HepG2 (cell line): ENCODE measurements around the gene MTA1. TPM values are rescaled to one million over a fixed set of nuclear protein-coding genes. Genes with fewer than 3 reads are reported as not detected.
A peak's percentile ranks its signal among the peaks of the same experiment; 100 is the strongest.

Source experiments
- ASH2L ChIP-seq: fragments of 300-600, 200-600 bp; sonication (generic); IDR thresholded peaks from 2 replicates; pipeline ENCODE4 v1.7.0; 2017; ENCODE audit warnings: low read depth, mild to moderate bottlenecking, moderate library complexity, mixed read lengths, low read length; ENCODE audit not compliant: insufficient read length
- BHLHE40 ChIP-seq: IDR thresholded peaks from 2 replicates; pipeline ENCODE4 v1.6.1; 2011; ENCODE audit warnings: low read length, improper control_type of control experiment
- CBX5 ChIP-seq: sonication (generic); formaldehyde crosslinking; IDR thresholded peaks from 2 replicates; pipeline ENCODE4 v1.4.0; 2020; ENCODE audit warnings: missing genetic modification reagents, borderline replicate concordance
- JUN ChIP-seq: sonication (generic); formaldehyde crosslinking; IDR thresholded peaks from 2 replicates; pipeline ENCODE4 v1.4.0; 2020; ENCODE audit warnings: mild to moderate bottlenecking, missing genetic modification reagents
- NKX3-1 ChIP-seq: sonication (generic); formaldehyde crosslinking; IDR thresholded peaks from 2 replicates; pipeline ENCODE4 v1.5.0; 2020; ENCODE audit warnings: missing genetic modification reagents
- RAD51 ChIP-seq: fragments of 450-650 bp; IDR thresholded peaks from 2 replicates; pipeline ENCODE4 v1.6.1; 2016; ENCODE audit warnings: borderline replicate concordance
- SAP130 ChIP-seq: IDR thresholded peaks from 2 replicates; pipeline ENCODE4 v1.6.1; 2016; ENCODE audit warnings: low read depth
- SOX6 ChIP-seq, 2 experiments: fragments of 450-650 bp in 1 of 2; sonication (generic) in 1 of 2; formaldehyde crosslinking in 1 of 2; IDR thresholded peaks; 2 replicates each; pipeline versions ENCODE4 v1.4.0 to v1.6.1; 2017 to 2020; ENCODE audit warnings: antibody characterized with exemption in 1 of 2, mild to moderate bottlenecking in 1 of 2, missing genetic modification reagents in 1 of 2
- SPEN ChIP-seq: sonication (generic); formaldehyde crosslinking; IDR thresholded peaks from 2 replicates; pipeline ENCODE4 v1.5.1; 2020; ENCODE audit warnings: low read depth, mild to moderate bottlenecking, missing genetic modification reagents
- UBTF ChIP-seq: sonication (generic); formaldehyde crosslinking; IDR thresholded peaks from 2 replicates; pipeline ENCODE4 v1.4.0; 2020; ENCODE audit warnings: mild to moderate bottlenecking, missing genetic modification reagents
- ZBTB10 ChIP-seq: sonication (generic); formaldehyde crosslinking; IDR thresholded peaks from 2 replicates; pipeline ENCODE4 v1.4.0; 2020; ENCODE audit warnings: missing genetic modification reagents, borderline replicate concordance
- ZNF280B ChIP-seq: sonication (generic); formaldehyde crosslinking; IDR thresholded peaks from 2 replicates; pipeline ENCODE4 v1.5.0; 2020; ENCODE audit warnings: missing genetic modification reagents, mild to moderate bottlenecking, borderline replicate concordance
- ZNF329 ChIP-seq: sonication (generic); formaldehyde crosslinking; IDR thresholded peaks from 2 replicates; pipeline ENCODE4 v1.9.0; 2021; ENCODE audit warnings: low read depth, mild to moderate bottlenecking, missing genetic modification reagents
- ZNF441 ChIP-seq: sonication (generic); formaldehyde crosslinking; IDR thresholded peaks from 2 replicates; pipeline ENCODE4 v1.7.0; 2021; ENCODE audit warnings: missing genetic modification reagents, borderline replicate concordance
- ZNF468 ChIP-seq: sonication (generic); formaldehyde crosslinking; IDR thresholded peaks from 2 replicates; pipeline ENCODE4 v1.8.0; 2022; ENCODE audit warnings: mild to moderate bottlenecking, moderate library complexity, missing genetic modification reagents
- ZNF512 ChIP-seq: sonication (generic); formaldehyde crosslinking; IDR thresholded peaks from 2 replicates; pipeline ENCODE4 v1.4.0; 2020; ENCODE audit warnings: mild to moderate bottlenecking, missing genetic modification reagents
- ZNF678 ChIP-seq: sonication (generic); formaldehyde crosslinking; IDR thresholded peaks from 2 replicates; pipeline ENCODE4 v1.4.0; 2020; ENCODE audit warnings: mild to moderate bottlenecking, missing genetic modification reagents
- ZUFSP ChIP-seq: sonication (generic); formaldehyde crosslinking; IDR thresholded peaks from 2 replicates; pipeline ENCODE4 v1.9.0; 2021; ENCODE audit warnings: missing genetic modification reagents, mild to moderate bottlenecking, borderline replicate concordance
- polyA plus RNA-seq, 8 experiments: library from polyadenylated mRNA; depleted of rRNA in 3 of 8; stranded (reverse) in 7 of 8; unstranded in 1 of 8; fragments of >200 nt; fragmentation: Illumina TruSeq in 4 of 8; extraction: Trizol in 4 of 8; gene quantifications; 2 replicates each; pipeline versions ENCODE4 v1.2.1 to v1.2.3, GENCODE V29; 2011 to 2016; ENCODE audit warnings: low read depth in 4 of 8, missing spikeins in 1 of 8, mixed read lengths in 1 of 8; ENCODE audit not compliant: insufficient read depth in 1 of 8
- total RNA-seq, 5 experiments: library from RNA; depleted of rRNA; stranded (reverse); fragments of >200 nt; fragmentation: Illumina TruSeq; extraction: Trizol; gene quantifications; 2 replicates each; pipeline ENCODE4 v1.2.3, GENCODE V29; 2016; ENCODE audit warnings: low read depth in 1 of 5

The MTA1 gene
- total and polyA plus RNA-seq, 2 of the 13 experiments (the other 11 are each of a cell fraction or from before 2014, with no cell fraction given), result 35.2 to 85.8 TPM

GRCh38 chr14:105484069-105484996 is 64.7 kb downstream of the MTA1 start (continued):
- TF ChIP-seq ZUFSP, result no peak
- peak; percentile 14; the same call in 1 of the 2 replicates for TF ChIP-seq ZNF280B
- TF ChIP-seq BHLHE40, result no peak
- TF ChIP-seq ZNF329, result no peak
- TF ChIP-seq ASH2L, result no peak
- no peak for TF ChIP-seq NKX3-1 (CRISPR knock-in tag)
- no peak for TF ChIP-seq ZNF678 (CRISPR knock-in tag)
- no peak for TF ChIP-seq CBX5 (CRISPR knock-in tag)
- TF ChIP-seq ZNF512, result no peak
- TF ChIP-seq ZBTB10 (CRISPR knock-in tag), result no peak
- no peak for TF ChIP-seq UBTF (CRISPR knock-in tag)
- TF ChIP-seq RAD51, result no peak
- no peak for TF ChIP-seq JUN
- TF ChIP-seq ZNF441 (CRISPR knock-in tag), result no peak
- TF ChIP-seq SPEN, result 0 out of 2 replicates have a peak, but pooled peaks have one; percentile 26
- TF ChIP-seq SAP130, result no peak
- TF ChIP-seq ZNF468, result no peak
- TF ChIP-seq SOX6 (IDR thresholded peaks at IDR 0.05), result no peak
- no peak for TF ChIP-seq SOX6 (CRISPR knock-in tag; IDR thresholded peaks at IDR 0.05)
